GM10847 (cell line): ENCODE data around the gene SCYGR7.

Source experiments
- POLR2A ChIP-seq: IDR thresholded peaks from 2 replicates; pipeline ENCODE4 v1.6.1; 2011; ENCODE audit not compliant: insufficient read length; ENCODE audit errors: extremely low read depth

SCYGR7 gene

DNA sequence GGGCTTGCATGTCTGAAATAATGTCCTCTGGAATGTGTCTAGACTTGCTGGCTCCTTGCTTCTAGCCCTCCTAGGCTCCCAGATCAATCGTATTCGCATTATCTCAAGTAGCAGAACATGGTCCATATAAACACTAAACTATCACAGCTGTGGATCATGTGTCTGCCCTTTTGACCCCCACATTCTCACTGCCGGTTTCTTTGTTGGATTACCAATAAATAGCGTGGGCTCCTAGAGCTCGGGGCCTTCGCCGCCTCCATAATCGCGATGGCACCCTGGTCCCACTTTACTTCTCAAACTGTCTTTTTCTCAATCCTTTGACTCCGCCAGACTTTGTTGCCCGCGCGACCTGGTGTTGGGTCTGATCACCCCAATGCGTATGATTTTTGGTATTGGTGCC is 11.2 kb downstream of the SCYGR7 start:
- TF ChIP-seq POLR2A: no peak

DNA sequence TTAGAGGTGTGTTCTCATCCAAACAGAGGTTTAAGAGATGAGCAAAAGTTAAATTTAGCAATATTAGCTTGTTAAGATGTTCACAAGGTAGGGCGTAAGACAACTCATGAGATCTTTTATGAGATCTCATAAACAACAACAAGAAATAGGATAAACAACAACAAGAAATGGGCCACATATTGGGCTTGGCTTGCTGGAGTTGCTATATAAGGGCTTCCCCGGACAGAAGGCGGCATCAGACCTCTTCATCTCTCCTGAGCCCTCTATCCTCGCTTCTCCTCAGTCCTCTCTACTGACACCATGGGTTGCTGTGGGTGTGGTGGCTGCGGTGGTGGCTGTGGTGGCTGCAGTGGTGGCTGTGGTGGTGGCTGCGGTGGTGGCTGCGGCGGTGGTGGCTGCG is 17.5 kb downstream of the SCYGR7 start, which contains the start of gene SCYGR8:
TSS of gene SCYGR8 (plus strand) at position 301 of the 400 bp plus-strand sequence. CDS start at position 301, 0 bp downstream.
- no peak for TF ChIP-seq POLR2A

DNA sequence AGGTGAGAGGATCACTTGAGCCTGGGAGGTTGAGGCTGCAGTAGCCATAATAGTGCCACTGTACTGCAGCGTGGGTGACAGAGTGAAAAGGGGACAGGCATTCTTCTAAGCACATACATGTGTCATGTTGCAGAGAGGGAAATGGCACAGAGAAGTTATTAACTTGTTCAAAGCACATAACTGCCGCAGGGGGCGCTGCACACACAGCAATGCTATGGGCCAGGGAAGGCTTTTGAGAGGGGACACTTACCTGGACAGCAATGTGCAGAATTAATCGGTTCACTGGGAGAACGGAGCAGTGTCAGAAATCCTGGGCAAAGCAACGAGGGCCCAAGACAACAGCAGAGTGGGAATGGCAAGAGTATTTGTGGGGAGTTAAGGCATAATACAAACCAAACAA is 19.9 kb downstream of the SCYGR7 start:
- TF ChIP-seq POLR2A: no peak

DNA sequence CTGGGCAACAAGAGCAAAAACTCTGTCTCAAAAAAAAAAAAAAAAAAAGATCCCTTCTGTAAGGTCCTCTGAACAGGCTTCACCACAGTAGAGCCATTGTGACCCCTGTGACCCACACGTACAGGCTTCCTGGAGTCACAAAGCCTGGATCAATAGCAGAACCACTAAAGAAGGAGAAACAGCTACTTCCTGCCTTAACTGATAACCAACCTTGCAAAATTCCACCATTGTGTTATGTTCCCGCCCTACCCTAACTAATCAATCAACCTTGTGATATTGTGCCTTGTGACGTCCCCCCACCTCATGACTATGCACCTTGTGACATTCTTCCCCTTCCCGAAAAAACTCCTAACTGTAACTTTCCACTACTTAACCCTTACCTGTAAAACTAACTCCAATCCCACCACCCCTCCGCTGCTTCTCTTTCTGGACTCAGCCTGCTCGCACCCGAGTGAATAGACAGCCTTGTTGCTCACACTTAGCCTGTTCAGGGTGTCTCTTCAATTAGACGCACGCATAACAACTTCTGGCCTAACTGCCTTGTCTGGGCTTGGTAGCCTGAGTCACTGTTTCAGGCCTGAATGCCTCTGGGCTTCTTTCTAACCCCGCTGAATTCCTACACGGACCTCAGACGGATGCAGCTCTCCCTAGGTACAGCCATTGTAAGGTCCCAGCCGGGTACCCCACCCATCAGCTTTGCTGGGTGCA is 31.4 kb downstream of the SCYGR7 start:
- TF ChIP-seq POLR2A: no peak

DNA sequence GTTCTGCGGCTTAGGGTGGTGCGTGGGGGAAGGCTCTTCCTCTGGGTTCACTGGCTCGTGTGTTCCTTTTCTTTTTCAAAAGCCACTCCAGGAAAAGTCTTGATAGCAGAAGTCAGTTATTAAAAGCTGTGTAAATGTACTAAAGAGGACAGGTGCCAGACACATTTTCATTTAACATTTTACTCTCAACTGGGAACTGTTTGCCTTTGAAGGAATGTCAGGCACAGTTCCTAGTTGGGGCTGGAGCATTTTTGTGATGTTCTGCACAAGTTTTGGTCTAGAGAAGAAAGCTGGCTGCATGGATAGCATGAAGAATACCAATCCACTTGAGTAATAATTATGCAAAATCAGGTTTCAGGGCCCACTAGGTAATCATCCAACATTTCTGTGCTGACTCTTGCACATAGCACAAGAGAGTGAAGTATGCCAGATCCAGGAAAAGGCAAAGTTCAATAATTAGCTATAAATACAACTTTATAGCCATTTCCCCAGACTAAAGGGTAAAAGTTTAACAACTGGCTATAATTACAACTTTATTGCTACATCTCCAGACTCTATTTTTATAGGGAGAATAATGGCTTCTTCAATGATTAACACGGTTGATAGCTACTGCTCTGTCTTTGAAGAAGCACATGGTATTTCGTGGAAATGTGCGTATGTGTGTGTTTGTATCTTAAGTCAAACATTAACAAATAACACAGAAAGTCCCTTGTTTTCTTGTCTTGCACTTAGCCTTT is 33.8 kb downstream of the SCYGR7 start:
- TF ChIP-seq POLR2A: no peak

DNA sequence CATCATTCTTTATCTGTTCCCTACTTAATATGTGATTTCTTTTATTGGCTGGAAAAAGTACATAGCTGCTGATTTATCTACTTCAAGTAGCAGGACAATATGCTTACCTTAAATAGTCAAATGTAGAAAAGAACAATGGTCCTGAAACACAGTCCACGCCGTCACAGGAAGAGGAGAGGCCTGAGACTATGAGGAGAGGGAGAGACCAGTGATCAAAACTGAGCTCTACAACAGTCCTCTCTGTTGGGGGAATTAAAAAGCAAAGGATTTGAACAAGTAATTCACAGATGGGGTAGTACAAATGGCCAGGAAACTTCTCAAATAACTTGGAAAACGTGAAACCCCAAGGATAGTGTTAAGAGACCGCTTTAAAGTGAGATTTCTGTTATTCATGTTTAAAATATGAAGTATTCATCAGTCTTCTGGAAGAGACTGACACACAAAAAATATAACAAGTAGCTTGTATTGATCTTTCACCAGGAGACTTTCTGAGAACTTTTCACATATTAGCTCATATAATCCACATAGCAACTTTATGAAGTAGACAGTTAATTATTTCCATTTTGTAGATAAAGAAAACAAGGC is 37.7 kb downstream of the SCYGR7 start:
- no peak for TF ChIP-seq POLR2A

DNA sequence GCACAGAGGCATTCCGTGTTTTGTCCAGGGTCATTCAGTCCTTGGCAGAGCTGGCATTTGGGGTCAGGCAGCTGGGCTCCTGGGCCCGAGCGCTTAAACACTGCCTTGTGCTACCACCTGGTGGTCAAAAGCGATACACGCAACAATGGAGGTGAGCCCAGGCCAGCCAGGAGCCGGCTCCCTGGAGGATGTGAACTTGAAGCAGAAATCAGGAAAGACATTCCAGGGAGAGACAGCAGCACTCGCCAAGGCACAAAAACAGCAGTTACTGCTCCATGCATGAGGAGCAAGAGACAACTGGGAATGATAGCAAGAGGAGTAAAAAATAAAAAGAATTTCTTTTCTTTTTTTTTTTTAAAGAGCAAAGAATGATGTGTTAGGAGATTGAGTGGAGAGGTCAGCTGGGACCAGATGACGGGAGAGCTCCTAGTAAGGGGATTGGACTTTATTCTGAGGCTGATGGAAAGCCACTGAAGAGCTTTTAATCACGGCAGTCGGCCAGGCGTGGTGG is 38.3 kb downstream of the SCYGR7 start:
- no peak for TF ChIP-seq POLR2A

DNA sequence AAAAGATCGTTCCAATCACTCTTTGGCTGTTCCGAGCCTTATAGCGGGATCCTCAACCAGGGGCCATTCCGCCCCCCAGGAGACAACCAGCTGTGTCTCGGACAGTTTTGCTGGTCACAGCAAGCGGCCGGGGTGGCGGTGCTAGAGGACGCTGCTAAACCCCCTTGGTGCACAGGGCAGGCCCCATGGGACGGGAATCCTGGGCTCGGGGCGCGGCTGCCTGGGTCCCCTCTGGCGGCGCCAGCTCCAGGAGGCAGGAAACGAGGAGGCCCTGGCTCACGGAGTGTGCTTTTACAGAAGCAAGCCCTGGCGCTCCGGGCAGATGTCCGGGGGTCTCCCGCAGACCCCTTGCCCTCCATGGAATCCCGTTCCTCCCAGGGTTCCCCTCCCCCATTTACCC is 39.7 kb downstream of the SCYGR7 start:
- no peak for TF ChIP-seq POLR2A

DNA sequence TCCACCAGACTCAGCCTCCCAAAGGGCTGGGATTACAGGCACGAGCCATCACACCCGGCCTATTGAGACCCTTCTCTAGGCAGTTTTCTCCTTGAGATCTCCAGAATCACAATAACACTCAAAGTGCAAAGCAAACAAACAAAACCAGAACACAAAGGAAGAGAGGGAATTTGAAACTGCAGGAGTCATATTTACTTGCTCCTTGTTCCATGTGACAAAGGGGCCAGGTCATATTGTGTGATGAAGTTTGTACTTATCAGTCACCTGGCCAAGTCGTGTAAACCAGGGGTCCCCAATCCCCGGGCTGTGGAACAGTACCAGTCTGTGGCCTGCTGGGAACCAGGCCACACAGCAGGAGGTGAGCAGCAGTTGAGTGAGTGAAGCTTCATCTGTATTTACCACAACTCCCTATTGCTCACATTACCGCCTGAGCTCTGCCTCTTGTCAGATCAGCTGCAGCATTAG is 44.1 kb downstream of the SCYGR7 start:
- no peak for TF ChIP-seq POLR2A

DNA sequence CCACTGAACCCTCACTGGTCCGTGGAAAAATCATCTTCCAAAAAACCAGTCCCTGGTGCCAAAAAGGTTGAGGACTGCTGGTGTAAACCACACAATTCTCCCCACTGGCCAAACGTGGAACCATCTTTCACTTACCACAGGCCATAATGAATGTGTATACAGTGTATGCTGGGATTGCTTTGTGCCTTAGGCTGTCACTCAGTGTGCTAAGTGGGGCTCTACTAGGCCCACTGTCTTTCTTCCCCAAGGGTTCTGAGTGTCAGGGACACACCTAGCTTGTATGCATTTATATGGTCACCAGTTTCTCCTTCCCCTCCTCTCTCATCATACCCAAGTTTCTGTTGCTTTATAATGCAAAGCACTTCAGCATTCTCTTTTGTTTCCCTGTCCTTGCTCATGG is 44.8 kb downstream of the SCYGR7 start:
- no peak for TF ChIP-seq POLR2A

DNA sequence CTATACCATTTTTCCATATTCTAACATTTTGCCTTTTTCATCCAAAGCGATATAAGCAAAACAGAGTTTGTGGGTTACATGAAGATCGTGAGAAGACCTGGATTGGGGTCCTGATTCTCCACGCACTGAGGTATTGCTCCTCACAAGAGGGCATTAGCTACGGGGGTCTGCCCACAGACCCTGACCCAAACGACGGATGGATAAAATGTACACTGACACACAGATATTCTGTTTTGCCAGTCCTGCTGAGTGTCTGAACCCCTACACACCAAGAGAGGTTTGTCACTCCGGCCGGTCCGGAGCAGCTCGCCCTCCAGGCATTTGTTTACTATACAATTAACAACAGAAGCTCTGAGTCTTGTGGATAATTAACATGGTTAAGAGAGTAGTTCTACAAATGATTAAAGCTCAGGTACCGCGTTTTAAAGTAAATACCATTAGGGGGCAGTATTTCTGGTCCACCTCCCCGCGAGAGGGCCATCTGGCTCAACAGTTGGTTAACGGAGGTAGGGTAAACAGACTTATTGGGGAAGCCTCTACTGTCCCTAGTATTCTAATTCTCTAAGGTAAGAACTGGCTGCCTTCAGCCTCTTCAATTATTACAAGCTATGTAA is 46.0 kb downstream of the SCYGR7 start:
- no peak for TF ChIP-seq POLR2A

DNA sequence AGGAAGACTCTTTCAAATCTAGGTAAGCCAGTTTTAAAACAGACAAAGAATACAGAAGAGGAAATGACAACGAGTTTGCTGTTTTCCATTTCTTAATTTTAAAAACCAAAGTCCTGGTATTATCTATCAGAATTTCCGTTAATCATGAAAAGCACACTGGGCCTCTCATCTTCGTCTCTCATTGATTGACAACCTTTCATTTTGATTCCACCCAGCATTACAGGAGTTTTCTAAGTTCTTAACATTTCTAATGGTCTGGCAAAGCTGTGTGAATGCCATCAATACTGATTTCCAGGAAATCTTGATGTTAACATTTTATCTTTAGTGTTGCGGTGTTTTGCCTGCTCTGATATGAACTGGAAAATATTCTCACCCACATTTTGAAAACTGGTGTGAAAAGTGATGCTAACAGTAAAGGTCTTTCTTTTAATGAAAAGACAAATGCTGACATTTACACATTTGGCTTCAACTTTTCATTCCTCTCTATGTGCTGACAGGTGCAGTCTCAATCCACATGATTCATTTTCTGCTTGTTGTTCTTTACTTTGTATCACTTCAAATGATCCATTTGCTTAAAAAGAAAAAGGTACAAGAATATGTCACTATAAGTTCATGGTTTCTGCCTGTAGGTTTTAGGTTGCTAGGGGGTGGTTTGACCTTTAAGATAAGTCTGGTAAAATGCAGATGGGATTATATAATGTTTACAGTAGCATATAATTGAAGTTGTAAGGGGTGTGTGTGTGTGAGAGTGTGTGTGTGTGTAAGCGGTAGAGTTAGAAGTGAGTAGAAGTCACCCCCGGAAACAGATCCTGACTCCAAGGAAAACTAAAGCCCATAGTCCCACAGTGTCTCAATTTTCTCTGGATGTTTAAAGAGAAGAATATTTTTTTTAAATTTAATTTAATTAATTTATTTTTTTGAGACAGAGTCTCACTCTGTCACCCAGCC is 47.0 kb downstream of the SCYGR7 start:
- TF ChIP-seq POLR2A: no peak
